ENCODE data around the gene ZC3H18.

Gene ZC3H18

DNA sequence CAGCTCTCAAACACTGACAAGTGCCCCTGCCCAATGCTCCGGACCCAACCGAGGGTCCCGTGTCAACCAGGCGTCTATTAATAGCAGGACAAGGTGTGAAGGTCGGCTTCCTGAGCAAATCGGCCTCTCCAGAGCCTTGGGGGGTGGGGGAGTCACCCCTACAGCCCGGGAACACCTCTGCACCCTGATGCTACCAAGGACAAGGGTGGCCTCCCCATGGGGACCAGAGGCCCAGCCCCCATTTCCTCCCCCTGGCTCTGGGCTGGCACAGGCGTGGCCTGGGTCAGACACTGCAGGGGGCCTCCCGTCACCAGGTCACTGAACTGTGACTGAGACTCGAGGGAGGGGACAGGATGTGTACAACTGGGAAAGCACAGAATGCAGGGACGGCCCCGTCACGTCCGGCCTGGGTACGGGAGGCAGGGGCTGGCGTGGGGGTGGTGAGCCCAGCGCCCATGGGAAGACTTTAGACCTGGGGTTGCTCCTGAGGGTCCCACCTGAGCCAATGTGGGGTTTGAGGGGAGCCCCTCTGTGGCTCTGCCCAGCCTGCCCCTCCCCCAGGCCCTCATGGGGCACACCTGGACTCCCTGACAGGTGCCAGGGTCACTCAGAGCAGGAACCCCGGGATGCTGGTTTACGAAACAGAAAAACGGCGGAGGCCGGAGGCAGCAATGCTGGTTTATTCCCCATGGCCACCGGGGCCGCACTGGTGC, 81.2 kb downstream of the ZC3H18 start:
- Histone ChIP-seq H3K27ac (ENCODE audit: low read depth, low read length) (peak overlapping the region; percentile 20), H3K4me3 (ENCODE audit: low read length) (peak overlapping the region; percentile 62), H3K36me3 (ENCODE audit: control insufficient read depth, insufficient read depth, low read length) (no peaks in the 10 kb centered on the region), H3K9ac (ENCODE audit: low read length) (peak overlapping the region; percentile 55), H3K27me3 (ENCODE audit: control insufficient read depth, insufficient read depth, low read length) (no peaks in the 10 kb centered on the region), H3K4me1 (ENCODE audit: control insufficient read depth, insufficient read depth, low read length) (no peaks in the 10 kb centered on the region)

- H3K4me3 ChIP-seq (ENCODE audit: low read length), result no peak overlapping the region
- no peaks in the 10 kb centered on the region for H3K27me3 ChIP-seq (ENCODE audit: control insufficient read depth, insufficient read depth, low read length)
- H3K27ac ChIP-seq (ENCODE audit: low read depth, low read length), result peak overlapping the region; percentile 20
- H3K9ac ChIP-seq (ENCODE audit: low read length), result no peak overlapping the region
- H3K4me1 ChIP-seq (ENCODE audit: control insufficient read depth, insufficient read depth, low read length), result no peaks in the 10 kb centered on the region
- H3K36me3 ChIP-seq (ENCODE audit: control insufficient read depth, insufficient read depth, low read length), result no peaks in the 10 kb centered on the region
These were observed 82.0 kb downstream of the ZC3H18 start for GRCh38 chr16:88651989-88652761.

GRCh38 chr16:88652762-88653063, 82.5 kb downstream of the ZC3H18 start:
- H3K36me3 ChIP-seq (ENCODE audit: control insufficient read depth, insufficient read depth, low read length), result no peaks in the 10 kb centered on the region
- H3K9ac ChIP-seq (ENCODE audit: low read length), result no peak overlapping the region
- no peak overlapping the region for H3K4me3 ChIP-seq (ENCODE audit: low read length)
- H3K27me3 ChIP-seq (ENCODE audit: control insufficient read depth, insufficient read depth, low read length), result no peaks in the 10 kb centered on the region
- no peak overlapping the region for H3K27ac ChIP-seq (ENCODE audit: low read depth, low read length)
- no peaks in the 10 kb centered on the region for H3K4me1 ChIP-seq (ENCODE audit: control insufficient read depth, insufficient read depth, low read length)

- H3K36me3 ChIP-seq (ENCODE audit: control insufficient read depth, insufficient read depth, low read length), result no peaks in the 10 kb centered on the region
- H3K4me3 ChIP-seq (ENCODE audit: low read length), result no peak overlapping the region
- H3K9ac ChIP-seq (ENCODE audit: low read length), result no peak overlapping the region
- H3K27me3 ChIP-seq (ENCODE audit: control insufficient read depth, insufficient read depth, low read length), result no peaks in the 10 kb centered on the region
- H3K4me1 ChIP-seq (ENCODE audit: control insufficient read depth, insufficient read depth, low read length), result no peaks in the 10 kb centered on the region
- H3K27ac ChIP-seq (ENCODE audit: low read depth, low read length), result no peak overlapping the region
These were observed 82.9 kb downstream of the ZC3H18 start for GRCh38 chr16:88653101-88653500.

GRCh38 chr16:88653596-88654362, 83.6 kb downstream of the ZC3H18 start:
- Histone ChIP-seq H3K4me1 (ENCODE audit: control insufficient read depth, insufficient read depth, low read length) (no peaks in the 10 kb centered on the region), H3K27me3 (ENCODE audit: control insufficient read depth, insufficient read depth, low read length) (no peaks in the 10 kb centered on the region), H3K4me3 (ENCODE audit: low read length) (no peak overlapping the region), H3K9ac (ENCODE audit: low read length) (no peak overlapping the region), H3K36me3 (ENCODE audit: control insufficient read depth, insufficient read depth, low read length) (no peaks in the 10 kb centered on the region), H3K27ac (ENCODE audit: low read depth, low read length) (no peak overlapping the region)

- Histone ChIP-seq H3K27me3 (ENCODE audit: control insufficient read depth, insufficient read depth, low read length) (no peaks in the 10 kb centered on the region), H3K4me1 (ENCODE audit: control insufficient read depth, insufficient read depth, low read length) (no peaks in the 10 kb centered on the region), H3K4me3 (ENCODE audit: low read length) (no peak overlapping the region), H3K36me3 (ENCODE audit: control insufficient read depth, insufficient read depth, low read length) (no peaks in the 10 kb centered on the region), H3K9ac (ENCODE audit: low read length) (no peak overlapping the region), H3K27ac (ENCODE audit: low read depth, low read length) (no peak overlapping the region)
These were observed 84.3 kb downstream of the ZC3H18 start for GRCh38 chr16:88654363-88655052.

GRCh38 chr16:88655053-88655732, 85.0 kb downstream of the ZC3H18 start:
- Histone ChIP-seq H3K27ac (ENCODE audit: low read depth, low read length) (no peak overlapping the region), H3K36me3 (ENCODE audit: control insufficient read depth, insufficient read depth, low read length) (no peaks in the 10 kb centered on the region), H3K9ac (ENCODE audit: low read length) (no peak overlapping the region), H3K27me3 (ENCODE audit: control insufficient read depth, insufficient read depth, low read length) (no peaks in the 10 kb centered on the region), H3K4me1 (ENCODE audit: control insufficient read depth, insufficient read depth, low read length) (no peaks in the 10 kb centered on the region), H3K4me3 (ENCODE audit: low read length) (no peak overlapping the region)

DNA sequence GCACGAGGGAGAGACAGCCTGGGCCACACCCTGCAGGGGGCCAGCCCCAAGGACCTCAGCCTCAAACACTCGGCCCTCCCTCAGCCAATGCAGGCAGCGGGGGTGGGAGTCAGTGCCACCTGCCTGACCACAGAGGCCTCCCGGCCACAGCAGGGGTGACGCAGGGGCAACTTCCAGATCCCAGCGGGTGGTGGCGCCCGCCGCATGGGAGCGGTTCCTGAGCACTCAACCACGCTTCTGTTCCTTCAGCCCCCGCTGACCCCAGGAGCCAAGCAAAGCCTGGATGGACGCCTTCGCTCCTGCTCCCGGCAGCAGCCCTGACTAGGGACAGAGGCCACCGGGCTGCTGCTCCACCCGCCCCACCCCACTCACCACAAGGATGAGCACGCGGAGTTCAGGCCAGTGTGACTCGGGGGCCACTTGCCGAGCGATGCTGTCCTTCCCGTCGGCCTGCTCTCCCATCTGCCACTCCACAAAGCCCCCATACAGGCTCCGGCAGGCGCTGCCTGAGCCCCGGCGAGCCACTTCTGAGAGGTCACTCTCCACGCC, 85.6 kb downstream of the ZC3H18 start:
- Histone ChIP-seq H3K27me3 (ENCODE audit: control insufficient read depth, insufficient read depth, low read length) (no peaks in the 10 kb centered on the region), H3K36me3 (ENCODE audit: control insufficient read depth, insufficient read depth, low read length) (no peaks in the 10 kb centered on the region), H3K27ac (ENCODE audit: low read depth, low read length) (no peak overlapping the region), H3K4me1 (ENCODE audit: control insufficient read depth, insufficient read depth, low read length) (no peaks in the 10 kb centered on the region), H3K9ac (ENCODE audit: low read length) (no peak overlapping the region), H3K4me3 (ENCODE audit: low read length) (no peak overlapping the region)

GRCh38 chr16:88656291-88656980, 86.2 kb downstream of the ZC3H18 start:
- Histone ChIP-seq H3K27ac (ENCODE audit: low read depth, low read length) (no peak overlapping the region), H3K36me3 (ENCODE audit: control insufficient read depth, insufficient read depth, low read length) (no peaks in the 10 kb centered on the region), H3K4me1 (ENCODE audit: control insufficient read depth, insufficient read depth, low read length) (no peaks in the 10 kb centered on the region), H3K4me3 (ENCODE audit: low read length) (no peak overlapping the region), H3K27me3 (ENCODE audit: control insufficient read depth, insufficient read depth, low read length) (no peaks in the 10 kb centered on the region), H3K9ac (ENCODE audit: low read length) (no peak overlapping the region)

GRCh38 chr16:88657371-88657770, 87.2 kb downstream of the ZC3H18 start:
- Histone ChIP-seq H3K27me3 (ENCODE audit: control insufficient read depth, insufficient read depth, low read length) (no peaks in the 10 kb centered on the region), H3K4me3 (ENCODE audit: low read length) (no peak overlapping the region), H3K27ac (ENCODE audit: low read depth, low read length) (no peak overlapping the region), H3K4me1 (ENCODE audit: control insufficient read depth, insufficient read depth, low read length) (no peaks in the 10 kb centered on the region), H3K36me3 (ENCODE audit: control insufficient read depth, insufficient read depth, low read length) (no peaks in the 10 kb centered on the region), H3K9ac (ENCODE audit: low read length) (no peak overlapping the region)

DNA sequence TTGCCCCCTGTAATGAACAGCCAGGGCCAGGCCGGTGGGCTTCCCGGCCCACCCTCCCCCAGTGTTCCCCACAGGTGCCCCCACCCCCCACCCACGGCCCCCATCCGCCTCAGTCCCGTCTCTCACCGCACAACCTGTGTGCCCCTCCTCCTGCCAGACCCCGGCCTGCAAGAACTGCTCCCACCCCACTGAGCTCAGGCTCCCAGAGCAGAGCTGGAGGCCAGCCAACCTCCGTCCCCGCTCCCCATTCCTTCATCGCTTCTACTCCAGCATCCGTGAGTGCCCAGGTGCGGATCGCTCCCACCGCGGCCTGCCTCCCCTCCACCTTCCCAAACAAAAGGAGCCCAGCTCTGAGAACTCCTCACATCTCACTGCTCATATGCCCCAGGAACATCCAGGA, 88.5 kb downstream of the ZC3H18 start:
- Histone ChIP-seq H3K4me3 (ENCODE audit: low read length) (no peak overlapping the region), H3K9ac (ENCODE audit: low read length) (no peak overlapping the region), H3K36me3 (ENCODE audit: control insufficient read depth, insufficient read depth, low read length) (no peaks in the 10 kb centered on the region), H3K27me3 (ENCODE audit: control insufficient read depth, insufficient read depth, low read length) (no peaks in the 10 kb centered on the region), H3K4me1 (ENCODE audit: control insufficient read depth, insufficient read depth, low read length) (no peaks in the 10 kb centered on the region), H3K27ac (ENCODE audit: low read depth, low read length) (no peak overlapping the region)
